GM10266 (cell line): ENCODE results near the gene MLYCD.

Experiments used
- DNase-seq: peaks from one replicate; pipeline ENCODE4 v3.0.0; 2012; ENCODE audit errors: extremely low spot score
- TF ChIP-seq, protein P1 (sequence below): IDR thresholded peaks from 2 replicates; pipeline ENCODE4 v1.5.1; 2012; ENCODE audit warnings: mild to moderate bottlenecking, low read depth; ENCODE audit not compliant: control insufficient read depth, insufficient read depth; ENCODE audit errors: missing control alignments

Gene MLYCD

DNA sequence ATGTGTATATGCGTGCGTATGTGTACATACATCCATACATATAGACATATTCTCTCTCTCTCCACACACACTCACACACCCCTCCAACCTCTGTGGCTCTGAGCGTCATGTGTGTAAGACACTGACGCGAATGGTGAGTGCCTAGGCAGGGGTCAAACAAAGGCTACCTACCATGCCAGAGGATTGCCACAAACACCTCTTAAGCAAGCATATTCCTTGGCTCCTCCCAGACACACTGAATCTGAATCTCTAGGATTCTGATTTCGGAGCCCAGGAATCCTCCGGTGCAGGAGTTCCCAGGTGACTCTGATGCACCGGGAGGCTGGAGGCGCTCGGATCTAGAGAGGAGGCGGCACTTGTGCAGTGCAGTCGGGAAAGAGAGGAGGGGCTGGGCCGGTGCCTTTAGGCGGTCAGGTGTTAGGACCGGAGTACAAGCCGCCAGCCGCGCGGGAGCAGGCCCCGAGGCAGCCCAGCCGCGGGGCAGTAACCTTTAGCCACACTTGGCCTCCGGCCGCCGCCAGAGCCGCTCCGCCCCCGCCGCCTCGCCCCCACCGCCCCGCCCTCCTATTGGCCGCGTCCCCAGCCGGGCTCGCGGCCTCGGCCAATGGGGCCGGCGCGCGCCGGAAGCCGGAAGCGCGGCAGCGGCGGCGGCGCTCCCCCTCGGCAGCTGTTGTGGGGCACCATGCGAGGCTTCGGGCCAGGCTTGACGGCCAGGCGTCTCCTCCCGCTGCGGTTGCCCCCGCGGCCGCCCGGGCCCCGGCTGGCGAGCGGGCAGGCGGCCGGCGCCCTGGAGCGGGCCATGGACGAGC lies at the start of gene MLYCD:
Gene MLYCD, plus strand, starts transcription at position 653 of the 809 bp plus-strand sequence. Its CDS starts 30 bp downstream, at position 683.
- TF ChIP-seq, protein P1, sequence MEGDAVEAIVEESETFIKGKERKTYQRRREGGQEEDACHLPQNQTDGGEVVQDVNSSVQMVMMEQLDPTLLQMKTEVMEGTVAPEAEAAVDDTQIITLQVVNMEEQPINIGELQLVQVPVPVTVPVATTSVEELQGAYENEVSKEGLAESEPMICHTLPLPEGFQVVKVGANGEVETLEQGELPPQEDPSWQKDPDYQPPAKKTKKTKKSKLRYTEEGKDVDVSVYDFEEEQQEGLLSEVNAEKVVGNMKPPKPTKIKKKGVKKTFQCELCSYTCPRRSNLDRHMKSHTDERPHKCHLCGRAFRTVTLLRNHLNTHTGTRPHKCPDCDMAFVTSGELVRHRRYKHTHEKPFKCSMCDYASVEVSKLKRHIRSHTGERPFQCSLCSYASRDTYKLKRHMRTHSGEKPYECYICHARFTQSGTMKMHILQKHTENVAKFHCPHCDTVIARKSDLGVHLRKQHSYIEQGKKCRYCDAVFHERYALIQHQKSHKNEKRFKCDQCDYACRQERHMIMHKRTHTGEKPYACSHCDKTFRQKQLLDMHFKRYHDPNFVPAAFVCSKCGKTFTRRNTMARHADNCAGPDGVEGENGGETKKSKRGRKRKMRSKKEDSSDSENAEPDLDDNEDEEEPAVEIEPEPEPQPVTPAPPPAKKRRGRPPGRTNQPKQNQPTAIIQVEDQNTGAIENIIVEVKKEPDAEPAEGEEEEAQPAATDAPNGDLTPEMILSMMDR, result no peak
- peak; percentile 98 for DNase-seq

DNA sequence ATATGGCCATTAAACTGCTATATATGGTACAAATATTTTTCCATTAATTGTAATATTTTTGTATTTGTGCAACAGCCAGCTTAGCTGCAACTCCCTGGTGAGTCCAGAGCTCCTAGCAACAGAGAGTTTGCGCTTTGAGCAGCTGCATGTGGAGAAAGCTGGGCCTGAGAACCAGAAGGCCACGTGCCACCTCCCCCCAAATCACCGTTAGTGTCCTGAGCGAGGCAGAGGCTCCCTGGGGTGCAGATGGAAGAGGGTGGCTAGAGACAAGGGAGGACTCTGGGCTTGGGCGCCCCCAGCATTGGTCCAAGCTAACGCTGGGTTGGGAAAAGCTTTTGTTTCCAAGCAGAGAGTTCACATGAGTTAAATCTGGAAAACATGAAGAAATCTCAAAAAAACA lies 49.5 kb upstream of the MLYCD start:
- TF ChIP-seq, protein P1, result no peak
- no peak for DNase-seq

DNA sequence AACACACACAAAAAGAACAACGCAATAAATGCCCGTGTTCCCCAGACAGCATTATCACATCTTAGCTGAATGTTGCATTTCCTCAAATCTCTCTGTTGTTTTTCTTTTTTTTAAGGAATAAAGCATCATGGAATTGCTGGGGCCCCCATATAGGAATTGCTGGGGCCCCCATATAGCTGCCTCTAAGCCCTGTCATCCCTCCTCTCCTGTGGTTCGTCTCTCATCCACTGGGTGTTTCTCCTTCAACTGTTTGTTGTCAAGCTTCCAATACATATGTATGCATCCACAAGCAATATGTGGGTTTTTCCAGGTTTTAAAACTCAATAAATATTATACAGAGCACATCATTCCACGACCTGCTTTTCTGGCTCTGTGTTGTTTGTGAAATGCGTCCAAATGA lies 48.0 kb upstream of the MLYCD start:
- DNase-seq, result no peak
- TF ChIP-seq, protein P1, result no peak

DNA sequence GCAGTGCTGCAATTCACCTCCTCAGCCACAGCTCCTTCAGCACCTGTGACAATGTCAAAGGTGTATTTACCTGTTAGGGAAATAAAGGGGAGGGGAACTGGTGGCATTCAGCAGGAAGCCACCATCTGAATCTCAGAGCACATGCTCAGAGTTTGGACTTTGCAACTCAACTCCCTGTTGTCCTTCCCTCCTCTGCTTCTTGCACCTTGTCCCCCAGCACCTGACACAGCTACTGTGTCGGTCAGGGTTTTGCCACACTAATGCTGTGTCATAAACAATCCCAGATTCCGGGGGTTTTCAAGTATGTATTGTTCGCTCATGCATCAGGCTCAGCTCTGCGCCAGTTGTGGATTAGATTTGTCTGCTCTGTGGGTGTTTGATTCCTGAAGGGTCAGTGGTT lies 47.4 kb upstream of the MLYCD start:
- TF ChIP-seq, protein P1, result no peak

DNA sequence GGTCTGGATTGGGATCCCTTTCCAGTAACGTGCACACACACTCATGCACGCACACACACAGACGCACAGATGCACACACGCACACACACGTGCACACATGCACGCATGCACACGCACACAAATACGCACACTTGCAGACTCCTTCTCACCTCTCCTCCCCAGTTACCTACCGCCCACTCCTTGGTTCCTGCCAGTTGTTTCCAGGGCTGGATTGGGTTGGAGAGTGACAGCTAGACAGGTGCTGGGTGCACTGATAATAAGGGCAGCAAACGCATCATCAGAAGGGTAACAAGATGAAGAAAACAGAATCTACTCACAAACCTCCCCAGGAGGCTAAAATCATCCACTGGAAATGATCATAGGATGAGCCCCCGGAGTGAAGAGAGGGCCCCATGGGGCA lies 46.1 kb upstream of the MLYCD start:
- no peak for DNase-seq
- TF ChIP-seq, protein P1, result no peak

More for the DNA sequence above, 47.4 kb upstream of the MLYCD start:
- DNase-seq, result no peak

DNA sequence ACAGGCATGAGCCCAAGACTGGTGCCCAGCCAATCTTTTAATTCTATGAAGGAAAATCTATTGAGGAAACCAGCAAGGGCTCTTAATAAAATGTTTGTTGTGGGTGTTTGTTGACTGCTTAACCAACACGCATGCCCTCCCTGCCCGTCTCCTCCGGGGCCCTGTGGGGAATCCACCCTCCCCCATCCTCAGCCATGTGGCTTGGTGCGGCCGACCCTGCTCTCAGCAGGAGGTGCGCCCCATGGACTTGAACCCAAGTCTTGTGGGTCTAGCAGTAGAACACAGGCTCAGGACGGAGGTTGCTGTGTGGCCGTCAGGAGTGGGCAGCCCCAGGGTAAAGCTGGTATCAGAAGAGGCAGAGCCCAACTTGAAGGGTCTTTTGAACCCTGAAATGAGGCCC lies 45.1 kb upstream of the MLYCD start:
- TF ChIP-seq, protein P1, result no peak

DNA sequence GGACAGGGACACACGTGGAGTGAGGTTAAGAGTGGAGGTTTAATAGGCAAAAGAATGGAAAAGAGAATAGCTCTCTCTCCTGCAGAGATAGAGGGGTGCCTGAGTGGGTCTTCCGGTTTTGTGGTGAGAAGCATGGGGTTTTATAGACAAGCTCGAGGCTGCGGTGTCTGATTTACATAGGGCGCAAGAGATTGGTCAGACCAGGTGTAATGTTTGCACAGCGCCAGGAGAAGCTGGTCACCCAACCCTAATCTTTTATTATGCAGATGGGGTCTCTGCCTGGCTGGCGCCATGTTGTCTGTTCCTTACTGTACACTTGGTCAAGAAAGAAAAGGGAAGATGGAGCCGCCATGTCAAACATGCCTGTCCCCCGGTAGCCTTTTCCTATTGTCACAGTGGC lies 44.5 kb upstream of the MLYCD start:
- TF ChIP-seq, protein P1, result no peak
- DNase-seq, result no peak

More for the DNA sequence above, 45.1 kb upstream of the MLYCD start:
- no peak for DNase-seq
